HG03439 (cell line): Measurements from ENCODE around the gene UBL4B.
"Not testable (repeated sequence)": the region's sequence is repeated elsewhere in the genome, so short reads cannot be mapped to it uniquely, and the experiment has no call there.

Source experiments
- ATAC-seq: cut with Tn5 transposase; IDR thresholded peaks from one replicate; pipeline ENCODE4 v1.9.1; 2021; ENCODE audit warnings: mild to moderate bottlenecking, moderate library complexity; ENCODE audit not compliant: unreplicated experiment

Gene UBL4B, protein sequence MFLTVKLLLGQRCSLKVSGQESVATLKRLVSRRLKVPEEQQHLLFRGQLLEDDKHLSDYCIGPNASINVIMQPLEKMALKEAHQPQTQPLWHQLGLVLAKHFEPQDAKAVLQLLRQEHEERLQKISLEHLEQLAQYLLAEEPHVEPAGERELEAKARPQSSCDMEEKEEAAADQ

DNA sequence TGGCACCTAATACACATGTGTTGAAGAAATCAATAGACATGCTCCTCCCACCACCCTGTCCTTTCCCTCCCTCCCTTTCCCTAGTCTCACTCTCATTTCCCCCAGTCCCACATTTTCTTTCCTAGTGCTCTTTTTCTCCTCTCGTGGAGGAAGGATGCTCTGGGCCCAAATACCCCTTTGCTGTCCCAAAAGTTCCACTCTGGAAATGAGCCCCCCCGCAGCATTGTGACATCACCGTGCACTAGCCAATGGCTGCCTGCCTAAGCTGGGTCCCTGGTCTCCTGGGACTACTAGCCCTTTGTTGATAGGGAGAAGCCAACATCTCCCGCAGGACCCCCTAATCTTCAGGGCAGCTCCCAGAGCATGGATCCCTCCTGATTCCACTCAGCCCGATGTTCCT lies at the start of gene UBL4B:
Gene UBL4B, plus strand, starts transcription at position 301 of the 400 bp plus-strand sequence. Its CDS starts 92 bp downstream, at position 393.
- no peak for ATAC-seq

DNA sequence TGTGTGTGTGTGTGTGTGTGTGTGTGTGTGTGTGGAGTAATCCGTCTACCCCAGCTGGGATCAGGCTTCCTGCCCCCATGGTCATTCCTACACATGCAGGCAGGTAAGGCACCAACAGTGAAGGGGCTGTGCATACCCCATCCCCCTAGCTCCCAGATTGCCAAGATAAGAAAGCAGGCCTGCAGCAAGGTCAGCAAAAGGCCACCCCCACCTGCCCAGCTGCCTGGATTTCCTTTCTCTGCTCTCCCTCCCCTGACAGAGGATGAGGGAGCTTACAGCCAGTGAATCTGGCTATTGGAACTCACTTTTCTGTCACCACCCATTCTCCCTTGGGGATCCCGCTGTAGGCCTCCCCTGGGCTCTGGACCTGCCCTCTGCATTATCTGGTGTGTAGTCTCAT lies 49.6 kb upstream of the UBL4B start:
- ATAC-seq, result no peak

DNA sequence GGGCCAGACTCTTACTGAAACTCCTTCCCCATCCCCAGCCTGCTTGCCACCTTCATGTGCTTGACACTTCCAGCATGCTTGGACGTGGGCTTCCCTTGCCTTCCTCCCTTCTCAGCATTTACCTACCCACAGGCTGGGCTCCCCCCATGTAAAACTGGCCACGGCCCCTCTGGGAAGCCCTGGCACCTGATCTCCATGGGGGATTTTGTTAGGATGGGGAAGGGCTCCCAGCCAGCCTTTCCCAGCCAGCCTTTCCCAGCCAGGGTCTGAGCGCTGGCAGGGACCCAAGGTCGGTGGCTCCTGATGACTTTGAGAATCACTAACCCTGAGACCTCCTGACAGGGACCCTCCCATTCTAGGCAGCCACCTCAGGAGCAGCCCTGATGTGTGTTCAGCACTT lies 48.5 kb upstream of the UBL4B start:
- no peak for ATAC-seq

DNA sequence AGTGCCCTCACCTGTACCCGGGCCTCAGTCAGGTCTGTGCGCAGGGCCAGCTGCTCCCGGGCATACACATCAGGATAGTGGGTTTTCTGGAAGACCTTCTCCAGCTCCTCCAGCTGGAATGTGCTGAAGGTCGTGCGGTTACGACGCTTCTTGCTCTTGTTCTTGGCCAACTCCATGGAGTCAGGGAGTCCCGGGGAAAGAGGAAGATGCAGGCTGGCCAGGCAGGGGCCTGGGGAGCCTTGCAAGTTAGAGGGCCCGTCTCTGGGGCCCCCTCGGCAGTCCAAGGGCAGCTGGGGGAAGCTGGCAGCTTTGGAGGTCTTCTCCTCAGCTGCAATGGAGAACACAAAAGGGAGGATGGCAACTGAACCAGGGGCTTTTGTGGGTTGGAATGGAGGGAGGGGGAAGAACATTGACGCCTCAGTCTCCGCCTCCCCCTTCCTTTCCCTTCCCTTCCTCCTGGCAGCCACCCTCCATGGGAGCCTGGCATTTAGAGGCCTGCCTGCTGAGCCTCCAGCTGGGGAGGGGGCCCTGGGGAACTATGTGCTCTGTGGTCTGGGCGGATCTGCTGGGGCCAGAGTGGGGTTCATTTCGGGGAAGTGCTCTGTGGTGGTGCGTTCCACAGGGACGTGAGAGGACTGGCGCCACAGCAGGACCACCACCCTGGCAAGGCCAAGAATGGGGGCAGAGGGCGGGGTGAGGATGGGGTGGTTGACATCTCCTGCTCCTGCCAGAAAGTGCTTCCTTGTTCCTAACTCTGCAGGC lies 47.5 kb upstream of the UBL4B start:
- no peak for ATAC-seq

DNA sequence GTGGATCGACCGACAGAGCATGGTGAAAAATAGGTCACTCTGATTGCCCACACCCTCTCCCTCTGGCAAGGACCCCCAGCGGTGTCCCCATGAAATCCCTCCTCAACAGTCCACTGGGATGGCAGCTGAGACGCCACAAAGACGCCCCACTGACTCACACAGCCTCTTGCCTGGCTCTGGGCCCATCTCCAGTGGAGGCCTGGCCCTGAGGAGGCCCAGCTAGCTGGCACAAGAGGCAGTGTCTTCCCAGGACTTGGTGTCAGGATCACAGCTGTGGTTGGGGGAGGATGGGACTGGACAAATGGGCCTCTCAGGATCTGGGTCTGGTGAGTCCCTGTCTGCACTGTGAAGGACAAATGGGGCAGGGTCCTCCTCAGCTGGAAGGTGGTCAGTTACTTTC lies 46.4 kb upstream of the UBL4B start:
- no peak for ATAC-seq

DNA sequence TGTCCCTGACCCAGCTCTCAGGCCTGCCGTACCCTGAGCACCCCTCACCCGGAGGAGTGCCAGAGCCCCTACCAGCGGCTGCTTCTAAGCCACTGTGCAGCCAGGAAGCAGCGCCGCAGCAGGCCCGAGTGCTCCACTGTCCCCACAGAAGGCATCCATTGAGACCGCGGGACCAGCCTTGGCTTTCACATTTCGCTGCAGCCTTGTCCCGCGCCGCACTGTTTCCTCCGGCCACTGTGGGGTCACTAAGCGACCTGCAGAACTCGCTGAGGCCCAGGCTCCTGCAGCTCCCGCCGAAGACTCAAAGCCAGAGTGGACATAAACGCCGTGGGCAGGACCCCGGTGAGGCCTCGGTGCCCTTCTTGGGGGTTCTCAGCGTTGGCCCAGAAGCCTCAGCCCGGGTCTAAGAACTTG lies 44.8 kb upstream of the UBL4B start:
- no peak for ATAC-seq

DNA sequence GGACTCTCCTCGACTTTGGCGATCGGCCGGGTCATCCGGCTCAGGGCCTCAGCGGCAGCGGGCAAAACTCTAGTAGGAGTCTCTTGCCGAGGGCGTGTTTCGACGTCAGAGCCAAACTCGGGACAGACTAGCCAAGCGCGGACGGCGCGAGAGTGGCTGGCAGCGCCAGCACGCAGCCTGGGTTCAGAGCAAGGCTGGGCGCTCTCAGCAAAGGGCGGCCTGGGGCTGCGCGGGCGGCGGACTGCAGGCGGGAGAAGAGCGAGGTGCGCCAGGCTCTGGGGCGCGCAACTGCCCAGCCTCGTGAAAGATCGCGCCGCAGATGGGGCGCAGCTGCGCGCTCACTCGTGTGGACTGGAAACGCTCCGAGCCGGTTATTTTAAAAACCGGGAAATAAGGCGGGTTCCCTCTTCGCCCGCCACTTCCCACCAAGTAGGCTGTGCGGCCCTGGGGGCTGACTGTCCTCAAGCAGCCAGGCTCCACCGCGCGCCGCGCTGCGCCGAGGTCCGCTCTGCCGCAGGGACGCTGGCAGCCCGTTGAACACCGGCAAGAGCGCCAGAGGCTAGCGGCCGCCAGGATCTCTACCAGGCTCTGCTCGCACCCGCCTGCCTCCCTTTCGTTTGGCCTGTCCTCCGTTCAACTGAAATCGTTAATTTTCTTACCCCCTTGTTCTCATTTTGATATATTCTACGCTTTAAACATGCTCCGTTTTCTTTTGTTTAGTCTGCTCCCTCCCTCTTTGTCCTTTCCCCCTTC lies 44.2 kb upstream of the UBL4B start:
- ATAC-seq, result no peak

DNA sequence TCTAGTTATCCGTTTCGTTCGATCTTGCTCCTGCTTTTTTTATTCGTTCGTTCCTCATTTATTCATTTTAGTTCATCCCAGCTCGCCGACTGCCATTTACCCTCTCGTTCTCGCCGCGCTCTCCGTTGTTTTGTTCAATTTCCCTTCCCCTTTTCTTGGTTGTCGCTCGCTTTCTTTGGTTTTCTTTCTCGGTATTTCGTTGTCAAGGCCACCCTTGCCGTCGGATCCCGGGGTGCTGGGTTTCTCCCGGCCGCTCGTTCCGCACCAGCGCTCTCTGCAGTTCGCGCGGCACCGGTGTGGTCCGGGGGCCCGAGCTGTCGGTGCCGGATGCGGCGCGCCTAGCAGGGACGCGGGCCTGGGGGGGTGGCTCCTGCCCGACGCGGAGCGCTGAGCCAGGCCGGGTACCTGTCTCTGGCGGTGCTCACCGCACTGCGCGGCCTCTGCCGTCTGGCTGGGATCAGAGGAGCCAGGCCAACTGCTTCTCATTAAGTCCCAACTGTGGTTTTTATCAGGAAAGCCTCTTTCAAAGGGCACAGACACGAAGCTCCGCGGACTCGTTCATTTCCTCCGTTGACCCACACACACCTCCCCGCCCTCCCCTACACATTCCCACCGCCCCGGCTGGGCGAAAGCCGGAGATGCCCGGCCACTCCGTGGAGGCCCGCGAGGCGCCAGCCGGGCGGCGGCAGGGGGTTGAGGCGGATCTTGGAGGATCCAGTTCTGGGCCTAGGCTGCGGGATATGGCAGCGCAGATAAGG lies 43.4 kb upstream of the UBL4B start:
- ATAC-seq, result no peak

DNA sequence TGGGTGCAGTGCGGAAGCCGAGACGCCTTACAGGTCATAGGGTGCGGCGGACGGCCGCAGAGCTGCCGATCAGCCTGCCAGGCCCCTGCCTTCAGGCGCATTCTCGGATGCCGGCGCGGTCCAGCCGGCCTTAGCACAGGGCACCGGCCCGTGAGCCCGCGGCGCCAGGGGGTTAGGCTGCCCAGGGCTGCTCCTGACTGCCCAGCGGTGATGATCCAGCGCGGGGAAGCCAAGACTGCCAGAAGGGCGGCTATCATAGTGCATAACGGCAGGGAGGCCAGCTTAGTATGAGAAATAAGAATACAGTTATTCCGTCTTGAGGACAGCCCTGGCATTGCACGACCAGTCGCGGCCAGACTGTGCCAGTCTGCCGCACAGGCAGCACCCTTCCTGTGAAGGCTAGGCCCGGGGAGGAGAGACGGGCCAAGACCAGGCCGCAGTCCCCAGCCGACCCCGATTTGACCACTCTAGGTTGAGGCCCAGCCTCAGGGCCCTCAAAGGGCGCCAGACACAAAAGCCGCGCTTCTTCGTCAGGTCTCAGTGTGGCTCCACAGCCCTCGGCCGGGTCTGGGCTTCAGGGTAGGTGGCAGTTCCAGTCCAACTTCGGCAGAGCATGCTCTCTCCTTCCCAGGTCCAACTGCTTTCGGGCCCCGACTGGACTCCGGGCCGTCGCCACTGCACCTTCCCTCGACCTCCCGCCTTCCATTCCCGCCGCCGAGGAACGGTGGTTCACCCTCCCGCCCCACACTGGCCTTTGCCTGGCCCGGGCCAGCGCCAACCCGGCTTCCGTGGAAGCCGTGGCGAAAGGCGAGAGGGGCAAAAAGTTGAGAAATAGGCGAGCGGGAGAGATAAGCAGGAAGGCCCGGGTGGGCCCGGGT lies 42.6 kb upstream of the UBL4B start:
- no peak for ATAC-seq

DNA sequence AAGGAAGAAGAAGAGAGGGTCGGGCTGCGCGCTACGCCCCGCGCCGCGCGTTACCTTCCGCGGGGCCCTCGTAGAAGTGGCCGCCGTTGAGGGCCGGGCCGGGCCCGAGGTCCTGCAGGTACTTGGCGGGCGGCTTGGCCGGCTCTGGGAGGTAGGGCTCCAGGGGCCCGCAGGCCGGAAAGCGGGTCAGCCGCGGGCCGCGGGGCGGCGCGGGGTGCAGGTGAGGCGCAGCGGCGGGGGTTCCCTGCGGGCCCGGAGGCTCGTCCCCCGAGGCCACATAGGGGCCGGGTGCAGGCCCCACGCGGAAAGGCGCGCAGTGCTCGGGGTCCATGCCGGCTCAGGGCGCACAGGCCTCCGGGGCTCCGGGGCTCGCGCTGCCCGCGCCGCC lies 42.0 kb upstream of the UBL4B start:
- ATAC-seq, result no peak

DNA sequence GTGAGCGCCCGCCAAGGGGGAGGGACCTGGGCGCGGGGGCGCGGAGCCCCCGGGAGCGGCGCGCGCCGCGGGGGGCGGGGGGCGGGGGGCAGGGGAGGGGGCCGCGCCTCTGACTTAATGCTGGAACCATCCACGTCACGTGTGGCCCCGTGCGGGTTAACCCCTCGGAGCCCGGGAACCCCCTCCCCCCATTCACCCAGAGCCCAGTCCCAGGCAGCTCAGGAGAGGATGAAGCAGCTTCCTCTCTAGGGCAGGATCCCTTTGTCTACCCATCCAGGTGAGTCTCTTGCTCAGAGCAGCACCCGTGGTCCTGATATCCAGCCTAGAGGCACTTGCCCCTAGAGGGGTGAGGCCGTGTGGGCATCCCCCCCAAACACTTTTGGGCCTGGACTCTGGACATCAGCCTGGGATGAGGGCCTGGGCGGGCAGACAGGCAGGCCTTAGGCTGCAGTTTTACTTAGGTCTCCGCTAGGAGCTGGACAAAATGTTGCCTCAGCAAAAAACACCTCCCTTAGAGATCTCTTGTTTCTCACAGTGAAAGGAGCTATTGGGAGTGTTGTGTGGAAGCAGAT lies 41.5 kb upstream of the UBL4B start, which contains the start of gene ALX3:
Gene ALX3, minus strand, starts transcription at position 2 of the 572 bp plus-strand sequence. CDS start 60 bp downstream, outside the sequence.
- no peak for ATAC-seq

DNA sequence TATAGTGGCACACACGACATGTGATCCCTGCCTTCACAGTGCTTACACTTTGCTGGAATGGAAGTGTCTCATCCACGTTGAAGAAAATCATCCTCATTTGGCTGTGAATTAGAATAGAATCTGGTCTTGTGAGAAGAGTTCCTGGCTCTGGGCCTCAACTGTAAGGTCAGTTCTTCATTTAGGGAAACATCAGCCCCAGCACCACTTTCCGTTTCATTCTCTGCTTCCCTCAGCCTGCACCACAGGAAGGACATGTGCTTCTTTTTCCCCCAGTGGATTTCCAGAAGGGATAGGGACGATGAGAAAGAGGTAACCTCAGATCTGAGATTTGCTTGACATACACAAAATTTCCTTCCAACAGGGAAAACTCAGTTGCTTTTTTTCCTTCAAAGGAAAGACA lies 38.1 kb upstream of the UBL4B start:
- no peak for ATAC-seq

DNA sequence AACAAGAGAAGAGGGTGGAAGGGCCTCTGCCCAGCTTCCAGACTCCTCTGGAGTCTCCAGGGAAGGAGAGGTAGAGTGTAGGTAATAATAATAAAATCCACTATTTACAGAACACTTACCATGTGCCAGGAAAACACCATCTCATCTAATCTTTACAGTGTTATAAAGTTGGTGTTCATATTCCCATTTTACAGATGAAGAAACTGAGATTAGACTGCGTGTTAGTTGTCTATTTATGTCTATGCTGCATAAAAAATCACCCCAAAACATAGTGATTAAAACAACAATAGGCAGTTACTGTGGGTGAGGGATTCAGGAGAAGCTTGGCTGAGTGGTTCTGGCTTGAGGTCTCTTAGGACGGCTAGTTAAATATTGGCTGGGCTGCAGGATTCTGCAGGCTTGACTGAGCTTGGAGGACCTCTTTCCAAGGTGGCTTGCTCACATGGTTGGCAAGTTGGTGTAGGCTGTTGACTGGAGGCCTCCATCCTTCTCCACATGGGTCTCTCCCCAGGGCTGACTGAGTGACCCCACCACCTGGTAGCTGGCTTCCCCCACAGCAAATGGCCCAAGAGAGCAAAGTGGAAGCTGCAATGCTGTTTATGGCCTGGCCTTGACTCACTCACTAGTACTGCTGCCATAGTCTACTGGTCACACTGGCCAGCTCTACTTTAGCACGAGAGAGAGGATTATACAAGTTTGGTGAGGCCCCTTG lies 35.3 kb upstream of the UBL4B start:
- no peak for ATAC-seq

DNA sequence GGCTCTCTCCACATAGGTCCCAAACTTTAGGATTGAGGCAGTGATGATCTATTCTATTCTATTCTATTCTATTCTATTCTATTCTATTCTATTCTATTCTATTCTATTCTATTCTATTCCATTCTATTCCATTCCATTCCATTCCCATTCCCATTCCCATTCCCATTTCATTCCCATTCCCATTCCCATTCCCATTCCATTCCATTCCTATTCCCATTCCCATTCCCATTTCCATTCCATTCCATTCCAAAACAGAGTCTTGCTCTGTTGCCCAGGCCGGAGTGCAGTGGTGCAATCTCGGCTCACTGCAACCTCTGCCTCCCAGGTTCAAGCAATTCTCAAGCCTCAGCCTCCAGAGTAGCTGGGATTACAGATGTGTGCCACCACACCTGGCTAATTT lies 32.2 kb upstream of the UBL4B start:
- ATAC-seq, result not testable (repeated sequence)

DNA sequence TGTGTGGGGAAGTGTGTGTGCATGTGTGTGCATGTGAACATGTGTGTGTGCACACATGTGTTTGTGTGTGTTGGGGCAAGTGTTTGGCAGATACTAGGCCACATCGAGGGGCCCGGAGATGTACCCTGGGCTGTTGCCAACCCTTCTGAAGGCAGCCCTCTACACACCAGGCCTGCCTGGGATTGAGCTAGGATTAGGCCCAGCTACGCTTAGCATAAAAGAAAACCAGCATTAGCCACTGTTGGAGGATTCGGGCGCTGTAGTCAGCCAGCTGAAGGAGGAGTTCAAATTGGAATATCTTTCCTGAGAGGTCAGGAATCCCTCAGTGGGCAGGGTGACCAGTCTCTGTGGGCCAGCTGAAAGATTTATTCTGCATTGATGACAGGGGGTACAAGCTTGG lies 31.2 kb upstream of the UBL4B start:
- no peak for ATAC-seq

DNA sequence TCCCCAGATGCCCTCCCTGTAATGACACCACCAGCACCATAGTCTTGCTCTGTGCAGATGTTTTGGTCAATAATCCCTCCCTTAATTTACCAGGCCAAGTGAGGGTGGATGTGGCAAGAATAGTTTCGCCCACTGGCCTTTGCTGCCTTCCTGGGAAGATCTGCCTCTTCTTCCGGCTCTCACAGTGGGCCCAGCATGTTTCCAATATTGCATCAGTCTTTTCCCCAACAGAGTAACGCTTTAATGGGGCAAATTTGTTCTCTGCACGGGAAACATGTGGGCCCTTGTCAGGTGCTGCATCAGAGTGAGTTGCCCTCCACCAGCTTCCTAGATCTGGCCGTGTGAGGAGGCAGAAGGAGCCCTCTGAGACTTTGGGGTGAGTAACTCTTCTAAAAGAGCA lies 29.8 kb upstream of the UBL4B start:
- no peak for ATAC-seq

DNA sequence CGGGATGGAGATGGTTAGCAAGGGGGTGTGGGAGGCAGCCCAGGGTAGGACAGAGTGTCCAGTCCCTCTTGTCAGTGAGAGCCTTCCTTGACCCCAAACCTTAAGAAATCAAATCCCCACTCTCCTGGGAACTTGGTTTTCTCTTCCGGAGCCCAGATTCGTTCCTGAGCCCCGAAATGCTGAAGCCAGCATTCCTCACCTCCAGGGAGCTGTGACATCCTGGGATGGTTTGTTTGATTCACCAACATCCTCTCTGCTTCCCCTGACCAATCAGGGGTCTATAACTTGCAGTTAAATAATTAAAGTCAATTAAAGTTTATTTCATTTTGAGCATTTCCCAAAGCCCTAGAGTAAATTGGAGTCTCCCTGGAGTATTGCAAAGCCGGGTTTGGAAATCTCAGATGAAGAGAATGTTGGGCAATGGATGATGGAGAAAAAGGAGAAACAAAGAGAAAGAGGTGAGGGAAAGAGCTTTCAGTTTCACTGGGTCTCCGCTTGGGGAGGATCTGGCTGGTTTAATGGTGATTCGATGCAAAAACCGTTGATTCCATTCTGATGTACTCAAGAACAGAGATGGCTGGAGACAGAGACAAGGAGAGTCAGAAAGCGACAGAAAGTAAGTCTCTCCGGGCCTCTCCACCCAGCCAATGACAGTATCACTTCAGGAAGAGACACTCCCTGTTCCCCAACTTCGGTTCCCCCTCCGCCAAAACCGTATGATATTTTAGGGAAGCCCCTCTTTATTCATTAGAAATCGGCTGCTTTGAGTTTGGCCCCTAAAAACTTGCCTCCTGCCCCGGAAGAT lies 29.0 kb upstream of the UBL4B start:
- no peak for ATAC-seq

DNA sequence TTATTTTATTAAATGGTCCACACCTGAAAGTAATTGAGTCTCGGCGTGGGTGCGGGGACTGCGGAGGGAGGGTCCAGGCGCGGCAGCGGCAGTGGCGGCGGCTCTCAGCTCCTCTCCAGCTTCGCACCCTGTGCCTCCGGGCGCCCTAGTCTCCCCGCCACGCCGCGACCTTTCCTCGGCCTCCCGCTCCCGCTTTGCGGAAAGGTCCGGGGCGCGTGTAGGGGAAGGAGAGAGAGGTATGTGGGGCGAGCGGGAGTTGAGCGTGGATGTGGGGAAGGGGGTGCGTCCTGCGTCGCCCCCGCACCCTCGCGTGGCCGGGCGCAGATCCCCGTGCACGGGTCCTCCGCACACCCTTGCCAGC lies 28.4 kb upstream of the UBL4B start:
- ATAC-seq, result no peak
